Measurements from ENCODE around the gene SPPL3.

GRCh38 chr12:120784804-120785203 is 119.4 kb downstream of the SPPL3 start:
- TF ChIP-seq CTCF (IDR thresholded peaks at IDR 0.05 in 8 of 11, conservative IDR thresholded peaks at IDR 0.05 in 3 of 11) (no peak), POLR2A (IDR thresholded peaks at IDR 0.05) (no peak)
